Mesodermal cell (in vitro differentiated cells): Measurements from ENCODE around the gene AMBRA1.
"Not testable (repeated sequence)": the region's sequence is repeated elsewhere in the genome, so short reads cannot be mapped to it uniquely, and the experiment has no call there.

Experiments used
- H3K27ac ChIP-seq: 2 replicates; pipeline ENCODE4 v1.7.0; 2013; ENCODE audit warnings: mild to moderate bottlenecking, low read depth, low read length, moderate library complexity; ENCODE audit not compliant: severe bottlenecking
- H3K36me3 ChIP-seq: 2 replicates; pipeline ENCODE4 v1.7.1; 2013; ENCODE audit warnings: mild to moderate bottlenecking, low read length, moderate library complexity; ENCODE audit not compliant: control insufficient read depth, insufficient read depth
- H3K4me1 ChIP-seq: one replicate; pipeline ENCODE4 v1.7.1; 2013; ENCODE audit warnings: mild to moderate bottlenecking, low read length; ENCODE audit not compliant: insufficient read depth, control insufficient read depth, poor library complexity, severe bottlenecking
- H3K4me3 ChIP-seq: 2 replicates; pipeline ENCODE4 v1.7.0; 2013; ENCODE audit warnings: low read length, control low read depth, mild to moderate bottlenecking; ENCODE audit not compliant: insufficient read depth, poor library complexity, severe bottlenecking; ENCODE audit errors: extremely low read depth
- H3K9me3 ChIP-seq: 2 replicates; pipeline ENCODE4 v1.7.1; 2013; ENCODE audit warnings: mild to moderate bottlenecking, low read length, moderate library complexity; ENCODE audit not compliant: control insufficient read depth
- WGBS, 2 experiments: methylation state at CpG; one replicate each; pipeline ENCODE4 v1.1.5; 2013; ENCODE audit warnings: missing lambda C conversion rate in 2 of 2; ENCODE audit not compliant: insufficient coverage in 2 of 2; 5-methylcytosine and 5-hydroxymethylcytosine counted together

The AMBRA1 gene

GRCh38 chr11:46378811-46379481, 214.9 kb downstream of the AMBRA1 start:
- H3K4me3 ChIP-seq, result no peak overlapping the region
- H3K27ac ChIP-seq, result peak overlapping the region; percentile 98
- no peaks in the 10 kb centered on the region for H3K9me3 ChIP-seq
- peaks cover 57% of the 10 kb centered on the region for H3K36me3 ChIP-seq
- WGBS, 2 experiments, result 86 to 87% methylated on average over 13 to 16 of the region's 20 CpGs
- peaks cover 5% of the 10 kb centered on the region for H3K4me1 ChIP-seq

DNA sequence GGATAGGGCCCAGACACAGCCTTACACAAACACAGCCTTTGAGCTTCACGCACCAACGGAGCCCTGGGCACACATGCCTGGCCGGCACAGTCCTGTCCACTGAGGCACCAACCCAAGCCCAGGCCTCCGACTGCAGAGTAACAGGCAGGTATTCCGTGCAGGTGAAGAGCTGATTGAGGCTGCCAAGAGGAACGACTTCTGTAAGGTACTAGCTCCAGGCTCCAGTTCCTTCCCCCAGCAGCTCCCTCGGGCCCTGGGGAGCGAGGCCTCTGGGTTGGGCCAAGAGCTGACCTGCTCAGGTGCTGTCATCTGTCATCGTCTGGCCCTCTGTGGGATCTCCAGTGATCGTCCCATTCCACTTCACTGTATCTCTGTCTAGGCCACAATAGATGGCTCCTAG, 215.5 kb downstream of the AMBRA1 start:
- Histone ChIP-seq H3K4me1 (peaks cover 5% of the 10 kb centered on the region), H3K9me3 (no peaks in the 10 kb centered on the region), H3K27ac (no peak overlapping the region), H3K36me3 (peaks cover 54% of the 10 kb centered on the region), H3K4me3 (no peak overlapping the region)
- 96 to 97% methylated on average over 8 to 10 of the region's 10 CpGs for WGBS, 2 experiments

DNA sequence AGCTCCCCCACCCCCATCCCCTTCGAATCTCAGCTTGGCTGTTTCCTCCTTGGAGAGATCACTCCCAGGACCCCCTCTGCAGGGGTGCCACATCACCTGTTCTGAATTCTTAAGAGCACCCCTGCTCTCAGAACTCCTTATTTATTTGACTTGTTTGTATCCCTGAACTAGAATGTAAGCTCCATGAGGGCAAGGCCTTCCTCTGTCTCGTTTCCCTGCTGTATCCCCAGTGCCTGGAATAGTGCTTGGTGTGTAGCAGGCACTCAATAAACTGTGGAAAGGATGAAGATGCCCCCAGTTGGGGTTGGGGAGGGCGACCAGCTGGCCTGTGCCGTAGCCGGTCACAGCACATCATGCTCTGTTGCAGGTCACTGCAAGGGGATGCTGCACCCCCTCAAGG, 216.0 kb downstream of the AMBRA1 start:
- no peaks in the 10 kb centered on the region for H3K9me3 ChIP-seq
- no peak overlapping the region for H3K27ac ChIP-seq
- H3K36me3 ChIP-seq, result peaks cover 53% of the 10 kb centered on the region
- no peak overlapping the region for H3K4me3 ChIP-seq
- WGBS, 2 experiments, result 97 to 100% methylated on average over 2 to 5 of the region's 5 CpGs
- peaks cover 1% of the 10 kb centered on the region for H3K4me1 ChIP-seq

DNA sequence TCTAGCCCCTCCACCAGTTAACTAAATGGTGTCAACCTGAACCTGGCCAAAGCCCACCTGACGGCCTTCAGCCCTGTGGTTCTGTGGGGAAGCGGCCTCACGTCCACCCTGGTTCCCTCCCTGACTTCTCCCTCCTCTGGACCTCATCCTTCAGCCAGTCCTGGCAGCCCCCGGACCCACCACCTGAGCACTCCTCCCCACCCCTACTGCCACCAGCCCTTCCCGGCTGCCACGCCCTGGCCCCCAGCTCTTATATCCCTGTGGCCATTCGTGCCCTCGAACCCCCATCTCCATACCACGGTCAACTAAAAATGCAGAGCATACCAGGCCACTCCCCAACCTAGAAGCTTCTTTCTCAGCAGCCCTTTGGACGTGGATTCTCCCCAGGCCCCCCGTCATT, 216.5 kb downstream of the AMBRA1 start:
- no peaks in the 10 kb centered on the region for H3K4me1 ChIP-seq
- H3K4me3 ChIP-seq, result no peak overlapping the region
- no peaks in the 10 kb centered on the region for H3K9me3 ChIP-seq
- peaks cover 55% of the 10 kb centered on the region for H3K36me3 ChIP-seq
- no peak overlapping the region for H3K27ac ChIP-seq
- WGBS, 2 experiments, result 92 to 97% methylated on average over 10 to 11 of the region's 11 CpGs

GRCh38 chr11:46376258-46377050, 217.4 kb downstream of the AMBRA1 start:
- H3K36me3 ChIP-seq, result peaks cover 62% of the 10 kb centered on the region
- H3K4me3 ChIP-seq, result no peak overlapping the region
- no peaks in the 10 kb centered on the region for H3K9me3 ChIP-seq
- 93 to 96% methylated on average over 18 to 19 of the region's 19 CpGs for WGBS, 2 experiments
- H3K4me1 ChIP-seq, result no peaks in the 10 kb centered on the region
- no peak overlapping the region for H3K27ac ChIP-seq

DNA sequence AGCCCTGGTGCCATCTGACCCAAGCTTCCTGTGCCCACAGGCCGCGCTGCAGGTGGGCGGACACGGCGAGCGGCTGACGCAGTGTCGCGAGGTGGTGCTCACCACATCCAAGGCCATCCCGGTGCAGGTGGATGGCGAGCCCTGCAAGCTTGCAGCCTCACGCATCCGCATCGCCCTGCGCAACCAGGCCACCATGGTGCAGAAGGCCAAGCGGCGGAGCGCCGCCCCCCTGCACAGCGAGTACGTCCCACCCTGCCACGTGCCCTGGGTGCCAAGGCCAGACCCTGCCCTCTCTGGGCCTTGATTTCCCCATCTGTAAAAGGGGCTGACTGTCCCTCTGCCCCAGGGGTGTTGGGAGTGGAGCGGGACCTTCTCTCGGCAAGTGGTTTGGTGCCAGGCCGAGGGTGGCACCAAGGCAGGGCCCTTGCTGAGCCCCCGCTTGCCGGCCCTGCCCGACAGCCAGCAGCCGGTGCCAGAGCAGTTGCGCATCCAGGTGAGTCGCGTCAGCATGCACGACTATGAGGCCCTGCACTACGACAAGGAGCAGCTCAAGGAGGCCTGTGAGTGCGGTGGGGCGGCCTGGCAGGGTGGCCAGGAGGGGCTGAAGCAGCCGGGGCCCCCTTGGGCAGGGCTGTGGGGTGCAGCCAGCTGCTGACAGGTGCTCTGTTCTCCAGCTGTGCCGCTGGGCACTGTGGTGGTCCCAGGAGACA, 218.3 kb downstream of the AMBRA1 start:
- H3K27ac ChIP-seq, result no peak overlapping the region
- no peaks in the 10 kb centered on the region for H3K4me1 ChIP-seq
- no peak overlapping the region for H3K4me3 ChIP-seq
- H3K9me3 ChIP-seq, result no peaks in the 10 kb centered on the region
- peaks cover 69% of the 10 kb centered on the region for H3K36me3 ChIP-seq
- 96 to 97% methylated on average over 18 to 33 of the region's 38 CpGs for WGBS, 2 experiments

- H3K4me3 ChIP-seq, result no peak overlapping the region
- no peak overlapping the region for H3K27ac ChIP-seq
- peaks cover 77% of the 10 kb centered on the region for H3K36me3 ChIP-seq
- peaks cover 4% of the 10 kb centered on the region for H3K4me1 ChIP-seq
- H3K9me3 ChIP-seq, result no peaks in the 10 kb centered on the region
- WGBS, 2 experiments, result 94 to 98% methylated on average over 14 to 15 of the region's 15 CpGs
Measured at GRCh38 chr11:46374815-46375214, 219.0 kb downstream of the AMBRA1 start.

DNA sequence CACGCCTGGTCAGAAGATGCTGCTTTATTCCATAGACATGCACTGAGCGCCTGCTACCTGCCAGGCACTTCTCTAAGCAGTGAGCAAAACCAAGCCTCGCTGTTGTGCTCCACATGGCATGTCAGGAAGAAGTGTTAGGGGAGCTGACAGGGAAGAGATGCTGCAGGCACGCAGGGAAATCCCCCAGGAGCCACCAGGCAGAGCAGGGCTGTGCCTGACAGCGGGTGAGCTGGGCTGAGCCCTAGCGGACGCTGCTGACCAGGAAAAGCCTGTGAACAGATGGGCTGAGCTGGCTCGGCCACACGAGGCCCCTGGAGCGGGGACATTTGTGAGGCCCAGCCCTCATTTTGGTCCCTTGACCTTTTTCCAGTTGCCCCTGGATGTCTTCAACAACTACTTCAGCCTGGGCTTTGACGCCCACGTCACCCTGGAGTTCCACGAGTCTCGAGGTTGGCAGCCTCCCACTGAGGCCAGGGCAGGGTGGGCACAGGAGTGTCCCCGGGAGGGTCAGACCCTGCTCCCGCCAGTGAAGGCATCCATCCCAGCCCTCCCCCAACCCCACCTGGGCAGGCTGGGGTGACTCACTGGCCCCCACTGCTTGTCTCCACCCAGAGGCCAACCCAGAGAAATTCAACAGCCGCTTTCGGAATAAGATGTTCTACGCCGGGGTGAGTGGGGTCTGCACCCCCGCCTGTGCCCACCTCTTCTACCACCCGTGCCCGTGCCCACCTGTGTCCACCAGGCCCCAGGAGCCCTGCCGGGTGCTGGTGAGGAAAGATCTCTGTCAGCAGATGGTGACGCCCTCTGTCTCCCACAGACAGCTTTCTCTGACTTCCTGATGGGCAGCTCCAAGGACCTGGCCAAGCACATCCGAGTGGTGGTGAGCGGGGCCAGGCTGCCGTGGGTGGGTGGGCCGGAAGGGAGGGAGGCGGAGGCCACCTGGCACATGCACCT, 219.8 kb downstream of the AMBRA1 start:
- no peaks in the 10 kb centered on the region for H3K9me3 ChIP-seq
- 95% methylated on average over 28 of the region's 30 CpGs for WGBS, 2 experiments
- H3K4me3 ChIP-seq, result no peak overlapping the region
- H3K36me3 ChIP-seq, result peaks cover 80% of the 10 kb centered on the region
- H3K27ac ChIP-seq, result no peak overlapping the region
- peaks cover 11% of the 10 kb centered on the region for H3K4me1 ChIP-seq

- peaks cover 12% of the 10 kb centered on the region for H3K4me1 ChIP-seq
- not testable (repeated sequence) for H3K4me3 ChIP-seq, H3K9me3 ChIP-seq, H3K27ac ChIP-seq
- peaks cover 81% of the 10 kb centered on the region for H3K36me3 ChIP-seq
- 94 to 98% methylated on average over 9 to 13 of the region's 15 CpGs for WGBS, 2 experiments
Measured at GRCh38 chr11:46372501-46372900, 221.3 kb downstream of the AMBRA1 start.

- WGBS, 2 experiments, result 87% methylated on average over 9 of the region's 10 CpGs
- Histone ChIP-seq H3K27ac (no peak overlapping the region), H3K4me3 (no peak overlapping the region), H3K4me1 (peaks cover 12% of the 10 kb centered on the region), H3K36me3 (peaks cover 77% of the 10 kb centered on the region), H3K9me3 (no peaks in the 10 kb centered on the region)
Measured at GRCh38 chr11:46372086-46372485, 221.7 kb downstream of the AMBRA1 start.
